Measurements from ENCODE around the gene SLC2A4RG. TPM values are rescaled to one million over a fixed set of nuclear protein-coding genes. Genes with fewer than 3 reads are reported as not detected.
A peak's percentile ranks its signal among the peaks of the same experiment; 100 is the strongest.

The SLC2A4RG gene
- total and polyA plus RNA-seq, 2 of the 4 experiments (the other 2 are of a cell fraction) = 5.0 to 50.3 TPM

DNA sequence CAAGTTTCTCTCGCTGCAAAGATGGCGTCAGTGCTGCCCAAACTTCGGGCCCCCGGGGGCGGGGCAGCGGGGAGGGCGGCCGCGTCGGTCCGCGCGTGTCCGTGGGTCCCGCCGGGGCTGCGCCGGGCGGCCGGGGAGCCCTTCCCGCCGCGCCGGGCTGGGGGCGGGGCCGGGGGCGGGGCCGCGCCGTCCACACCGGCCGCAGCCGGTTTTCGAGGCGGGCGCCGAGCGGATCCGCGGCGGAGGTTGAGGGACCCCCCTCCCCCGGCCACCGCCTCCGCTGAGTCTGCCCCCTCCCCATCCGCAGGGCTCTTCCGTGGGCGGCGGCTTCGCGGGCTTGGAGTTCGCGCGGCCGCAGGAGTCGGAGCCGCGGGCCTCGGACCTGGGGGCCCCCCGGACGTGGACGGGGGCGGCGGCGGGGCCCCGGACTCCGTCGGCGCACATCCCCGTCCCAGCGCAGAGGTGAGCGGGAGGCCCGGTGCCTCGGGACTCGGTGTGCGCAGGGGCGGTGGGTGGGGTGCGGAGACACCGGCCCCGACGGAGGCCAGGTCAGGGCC, 572 bp downstream of the SLC2A4RG start:
- 3% methylated on average over 18 of the region's 80 CpGs; no CpG with 5 or more reads in 1 of the 2 experiments for WGBS, 2 experiments (ENCODE audit: extremely low coverage in 2 of 2, insufficient read length in 1 of 2)
- Histone ChIP-seq H3K4ac (ENCODE audit: low read depth, low read length) (peak overlapping the region; percentile 94), H2BK5ac (ENCODE audit: low read depth, low read length, poor library complexity, severe bottlenecking) (peak overlapping the region; percentile 75), H4K8ac (ENCODE audit: low read depth in 2 of 2, low read length in 2 of 2) (peak overlapping the region; percentile 63 to 88), H3K36me3 (ENCODE audit: control insufficient read depth, insufficient read depth, low read length) (peaks cover 39% of the 10 kb centered on the region; the same call in 1 of the 2 replicates), H3K23ac (ENCODE audit: low read depth, low read length) (peak overlapping the region; percentile 94), H3K14ac (replicated peaks; ENCODE audit: low read depth, low read length) (peak overlapping the region; percentile 93), H4K91ac (ENCODE audit: insufficient read depth, low read depth, low read length) (peak overlapping the region; percentile 88; the same call in 1 of the 2 replicates), H2AFZ (replicated peaks; ENCODE audit: low read length, poor library complexity) (peak overlapping the region; percentile 82), H2AK9ac (replicated peaks; ENCODE audit: low read depth, low read length, poor library complexity) (peak overlapping the region; percentile 99), H2AK5ac (ENCODE audit: low read depth, low read length) (peak overlapping the region; percentile 89), H2BK20ac (ENCODE audit: low read depth, low read length) (no peak overlapping the region), H3K9ac (ENCODE audit: low read depth, low read length) (peak overlapping the region; percentile 87), H3K4me1 (ENCODE audit: control insufficient read depth, insufficient read depth, low read length) (peaks cover 10% of the 10 kb centered on the region), H3K79me1 (ENCODE audit: low read depth in 1 of 2, low read length in 2 of 2) (peaks cover 4 to 9% of the 10 kb centered on the region in 2 experiments; a peak in 2 of 4 replicates), H3K18ac (ENCODE audit: low read depth, low read length) (no peak overlapping the region; the same call in 1 of the 2 replicates), H4K20me1 (ENCODE audit: insufficient read depth, low read length) (peaks cover 20% of the 10 kb centered on the region), H3K56ac (ENCODE audit: extremely low read depth, insufficient read depth, low read length) (peak overlapping the region; percentile 90), H2BK120ac (ENCODE audit: low read depth, low read length) (no peak overlapping the region), H3K4me3 (ENCODE audit: insufficient read depth, low read depth, low read length) (peak overlapping the region; percentile 54), H2BK15ac (ENCODE audit: low read depth, low read length) (no peak overlapping the region), H3K9me3 (ENCODE audit: control insufficient read depth, insufficient read depth, low read length) (no peaks in the 10 kb centered on the region), H3K27me3 (ENCODE audit: control insufficient read depth, insufficient read depth, low read length) (no peaks in the 10 kb centered on the region), H3K27ac (ENCODE audit: insufficient read depth, low read length) (peak overlapping the region; percentile 91), H3K9me1 (ENCODE audit: insufficient read depth, low read length) (no peaks in the 10 kb centered on the region), H3K4me2 (ENCODE audit: low read depth, low read length) (peak overlapping the region; percentile 73), H4K5ac (ENCODE audit: low read depth, low read length) (peak overlapping the region; percentile 19; the same call in 1 of the 2 replicates)
- intact Hi-C loops (cut with micrococcal nuclease) = no loop called here
- ATAC-seq (ENCODE audit: low read depth) (peak; percentile 43), DNase-seq (peak; percentile 7)
- TF ChIP-seq SMC3 (IDR thresholded peaks at IDR 0.05; ENCODE audit: low read depth, low read length) (no peak), POLR2A (IDR thresholded peaks at IDR 0.05; ENCODE audit: low read depth, low read length) (no peak), BHLHE40 (IDR thresholded peaks at IDR 0.05; ENCODE audit: low read depth, low read length) (no peak), RCOR1 (IDR thresholded peaks at IDR 0.05; ENCODE audit: insufficient replicate concordance, low read length) (no peak), MAFK (IDR thresholded peaks at IDR 0.05; ENCODE audit: low read depth, low read length) (no peak), MAZ (IDR thresholded peaks at IDR 0.05; ENCODE audit: borderline replicate concordance, low read depth, low read length) (peak; percentile 29; the same call in 1 of the 2 replicates)
- TF ChIP-seq, protein P1, sequence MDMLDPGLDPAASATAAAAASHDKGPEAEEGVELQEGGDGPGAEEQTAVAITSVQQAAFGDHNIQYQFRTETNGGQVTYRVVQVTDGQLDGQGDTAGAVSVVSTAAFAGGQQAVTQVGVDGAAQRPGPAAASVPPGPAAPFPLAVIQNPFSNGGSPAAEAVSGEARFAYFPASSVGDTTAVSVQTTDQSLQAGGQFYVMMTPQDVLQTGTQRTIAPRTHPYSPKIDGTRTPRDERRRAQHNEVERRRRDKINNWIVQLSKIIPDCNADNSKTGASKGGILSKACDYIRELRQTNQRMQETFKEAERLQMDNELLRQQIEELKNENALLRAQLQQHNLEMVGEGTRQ (IDR thresholded peaks at IDR 0.05; ENCODE audit: low read depth, low read length) = no peak
- ChIA-PET POLR2A (ENCODE audit: unreplicated experiment) (no interaction called here), CTCF (interaction anchor here (0.5 kb wide), 1 partner anchor 34 kb away, joined by 6 read pairs; no protein-coding TSS in a partner anchor)
- in situ Hi-C loops (cut with MboI; ENCODE audit: low sequenced_read_pairs) = no loop called here
- dilution Hi-C loops (cut with HindIII; ENCODE audit: low sequenced_read_pairs, unreplicated experiment) = no loop called here
- BruUV-seq (replicated peaks) = no TSS peak

Measured in IMR-90 (cell line).